Measurements from ENCODE around the gene TSPAN2. TPM values are rescaled to one million over a fixed set of nuclear protein-coding genes. Genes with fewer than 3 reads are reported as not detected.
A peak's percentile ranks its signal among the peaks of the same experiment; 100 is the strongest.

Gene TSPAN2
- total RNA-seq, 1 donor from 2014 or later = 5.3 TPM

- no peak for DNase-seq
- peaks cover 17% of the 10 kb centered on the region for H3K27me3 ChIP-seq (ENCODE audit: low read depth)
- no peak overlapping the region for H3K4me3 ChIP-seq
- peaks cover 2% of the 10 kb centered on the region for H3K4me1 ChIP-seq
- H3K27ac ChIP-seq (replicated peaks) = no peak overlapping the region
- H3K36me3 ChIP-seq = no peaks in the 10 kb centered on the region
- H3K9me3 ChIP-seq (replicated peaks) = peaks cover 3% of the 10 kb centered on the region
- TF ChIP-seq CTCF (IDR thresholded peaks at IDR 0.05; ENCODE audit: borderline replicate concordance) = no peak
- intact Hi-C loops (cut with micrococcal nuclease) = loop anchor here (10.0 kb wide), 1 partner anchor 62 kb away; no protein-coding TSS in a partner anchor
Measured at GRCh38 chr1:115116512-115116911, 27.2 kb upstream of the TSPAN2 start.

- DNase-seq = no peak
- intact Hi-C loops (cut with micrococcal nuclease) = loop anchor here (10.0 kb wide), 1 partner anchor 61 kb away; no protein-coding TSS in a partner anchor
- Histone ChIP-seq H3K27me3 (ENCODE audit: low read depth) (peaks cover 17% of the 10 kb centered on the region), H3K27ac (replicated peaks) (no peak overlapping the region), H3K4me1 (peaks cover 2% of the 10 kb centered on the region), H3K9me3 (replicated peaks) (no peaks in the 10 kb centered on the region), H3K4me3 (no peak overlapping the region), H3K36me3 (no peaks in the 10 kb centered on the region)
- TF ChIP-seq CTCF (IDR thresholded peaks at IDR 0.05; ENCODE audit: borderline replicate concordance) = no peak
Measured at GRCh38 chr1:115115521-115116161, 26.3 kb upstream of the TSPAN2 start.

- no peak for TF ChIP-seq CTCF (IDR thresholded peaks at IDR 0.05; ENCODE audit: borderline replicate concordance)
- Histone ChIP-seq H3K9me3 (replicated peaks) (peaks cover 2% of the 10 kb centered on the region), H3K36me3 (no peaks in the 10 kb centered on the region), H3K27ac (replicated peaks) (no peak overlapping the region), H3K27me3 (ENCODE audit: low read depth) (peaks cover 8% of the 10 kb centered on the region), H3K4me1 (peaks cover 2% of the 10 kb centered on the region), H3K4me3 (no peak overlapping the region)
- DNase-seq = no peak
- intact Hi-C loops (cut with micrococcal nuclease) = loop anchor here (5.0 to 10.0 kb wide), 2 partner anchors 60 to 132 kb away; no protein-coding TSS in a partner anchor
Measured at GRCh38 chr1:115114308-115114707, 25.0 kb upstream of the TSPAN2 start.

- Histone ChIP-seq H3K4me3 (no peak overlapping the region), H3K36me3 (no peaks in the 10 kb centered on the region), H3K27ac (replicated peaks) (no peak overlapping the region), H3K9me3 (replicated peaks) (peaks cover 6% of the 10 kb centered on the region), H3K4me1 (peaks cover 2% of the 10 kb centered on the region), H3K27me3 (ENCODE audit: low read depth) (peaks cover 4% of the 10 kb centered on the region)
- intact Hi-C loops (cut with micrococcal nuclease) = loop anchor here (5.0 to 10.0 kb wide), 2 partner anchors 59 to 131 kb away; no protein-coding TSS in a partner anchor
- DNase-seq = no peak
- no peak for TF ChIP-seq CTCF (IDR thresholded peaks at IDR 0.05; ENCODE audit: borderline replicate concordance)
Measured at GRCh38 chr1:115113766-115114165, 24.5 kb upstream of the TSPAN2 start.

- intact Hi-C loops (cut with micrococcal nuclease) = loop anchor here (5.0 to 10.0 kb wide), 2 partner anchors 58 to 130 kb away; no protein-coding TSS in a partner anchor
- Histone ChIP-seq H3K4me3 (no peak overlapping the region), H3K9me3 (replicated peaks) (peaks cover 6% of the 10 kb centered on the region), H3K27me3 (ENCODE audit: low read depth) (peaks cover 4% of the 10 kb centered on the region), H3K27ac (replicated peaks) (no peak overlapping the region), H3K4me1 (peaks cover 2% of the 10 kb centered on the region), H3K36me3 (no peaks in the 10 kb centered on the region)
- peak; percentile 96 for TF ChIP-seq CTCF (IDR thresholded peaks at IDR 0.05; ENCODE audit: borderline replicate concordance)
- DNase-seq = no peak
Measured at GRCh38 chr1:115112496-115113375, 23.4 kb upstream of the TSPAN2 start.

All from left ventricle myocardium inferior (tissue), 1 donor.